Measurements from ENCODE around the gene BAIAP2.
A peak's percentile ranks its signal among the peaks of the same experiment; 100 is the strongest.

The BAIAP2 gene, protein sequence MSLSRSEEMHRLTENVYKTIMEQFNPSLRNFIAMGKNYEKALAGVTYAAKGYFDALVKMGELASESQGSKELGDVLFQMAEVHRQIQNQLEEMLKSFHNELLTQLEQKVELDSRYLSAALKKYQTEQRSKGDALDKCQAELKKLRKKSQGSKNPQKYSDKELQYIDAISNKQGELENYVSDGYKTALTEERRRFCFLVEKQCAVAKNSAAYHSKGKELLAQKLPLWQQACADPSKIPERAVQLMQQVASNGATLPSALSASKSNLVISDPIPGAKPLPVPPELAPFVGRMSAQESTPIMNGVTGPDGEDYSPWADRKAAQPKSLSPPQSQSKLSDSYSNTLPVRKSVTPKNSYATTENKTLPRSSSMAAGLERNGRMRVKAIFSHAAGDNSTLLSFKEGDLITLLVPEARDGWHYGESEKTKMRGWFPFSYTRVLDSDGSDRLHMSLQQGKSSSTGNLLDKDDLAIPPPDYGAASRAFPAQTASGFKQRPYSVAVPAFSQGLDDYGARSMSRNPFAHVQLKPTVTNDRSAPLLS

DNA sequence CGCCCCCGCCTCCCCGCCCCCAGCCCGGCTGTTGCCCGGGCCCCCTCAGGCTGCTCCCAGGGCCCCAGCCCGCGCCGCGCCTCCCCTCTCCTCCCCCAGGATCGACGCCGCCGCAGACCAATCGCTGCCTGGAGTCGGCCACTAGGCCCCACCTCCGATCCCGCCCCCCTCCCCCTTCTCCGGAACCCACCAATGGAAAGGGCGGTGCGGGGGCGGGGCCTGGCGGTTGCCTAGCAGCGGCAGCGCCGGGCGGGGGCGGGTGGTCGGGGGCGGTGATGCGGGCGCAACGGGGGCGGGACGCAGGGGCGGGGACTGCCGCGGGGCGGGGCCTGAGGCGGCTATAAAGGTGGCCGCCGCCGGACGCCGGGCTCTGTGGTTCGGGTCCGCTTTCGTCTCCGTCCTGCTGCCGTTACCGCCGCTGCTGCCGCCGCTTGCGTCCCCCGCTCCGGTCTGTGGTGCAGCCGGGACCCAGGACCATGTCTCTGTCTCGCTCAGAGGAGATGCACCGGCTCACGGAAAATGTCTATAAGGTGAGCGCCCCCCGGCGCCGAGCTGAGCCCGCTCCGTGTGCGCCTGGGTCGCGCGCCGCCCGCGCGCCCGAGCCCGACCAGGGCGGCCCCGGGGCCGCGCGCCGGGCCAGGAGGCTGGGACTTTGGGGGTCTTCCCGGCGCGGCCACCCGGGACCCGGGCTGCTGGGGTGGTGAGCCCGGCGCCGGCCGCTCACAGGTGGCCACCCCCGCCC lies at the start of gene BAIAP2:
Gene BAIAP2, plus strand, starts transcription at position 373 of the 742 bp plus-strand sequence. Its CDS starts 104 bp downstream, at position 477.
- peak; percentile 93 for DNase-seq (ENCODE audit: low read depth, low spot score)

DNA sequence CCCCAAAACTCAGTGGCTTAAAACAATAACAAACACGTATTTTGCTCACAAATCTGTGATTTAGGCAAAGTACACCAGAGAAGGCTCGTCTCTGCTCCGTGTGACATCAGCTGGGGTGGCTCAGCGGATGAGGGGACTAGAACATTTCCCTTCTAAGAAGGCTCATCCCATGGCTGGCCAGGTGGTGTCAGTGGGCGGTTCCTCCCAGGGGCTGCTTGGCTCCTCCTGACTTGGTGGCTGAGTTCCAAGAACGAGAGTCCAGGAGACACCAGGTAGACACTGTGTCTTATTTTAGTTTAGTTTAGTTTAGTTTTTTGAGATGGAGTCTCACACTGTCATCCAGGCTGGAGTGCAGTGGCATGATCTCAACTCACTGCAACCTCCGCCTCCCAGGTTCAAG lies 48.9 kb upstream of the BAIAP2 start:
- no peak for DNase-seq (ENCODE audit: low read depth, low spot score)

DNA sequence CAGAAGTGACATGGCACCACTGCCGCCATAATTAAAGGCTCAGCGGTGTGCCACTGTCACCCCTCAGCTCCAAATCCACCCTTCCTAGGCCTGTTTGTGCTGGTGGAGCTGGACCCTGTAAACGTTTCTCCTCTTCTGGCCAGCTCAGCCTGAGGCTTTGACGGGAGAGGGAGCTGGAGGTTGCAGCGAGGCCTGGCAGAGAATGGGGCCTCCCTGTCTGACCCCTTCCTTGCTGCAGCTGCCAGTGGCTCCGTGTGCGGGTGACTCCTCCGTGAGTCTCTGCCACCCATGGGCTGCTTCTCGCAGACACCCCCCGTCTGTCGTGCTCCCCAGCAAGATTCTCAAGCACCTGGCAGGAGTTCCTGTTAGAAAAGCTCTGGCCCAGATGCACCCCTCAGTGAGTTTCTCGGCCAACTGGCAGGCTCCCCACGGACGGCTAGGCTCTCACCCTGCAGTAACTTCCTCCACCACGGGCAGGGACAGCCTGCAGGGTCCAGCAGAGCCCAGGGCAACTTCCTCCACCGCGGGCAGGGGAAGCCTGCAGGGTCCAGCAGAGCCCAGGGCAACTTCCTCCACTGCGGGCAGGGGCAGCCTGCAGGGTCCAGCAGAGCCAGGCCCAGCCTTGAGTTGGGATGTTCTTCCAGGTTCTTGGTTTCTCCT lies 48.0 kb upstream of the BAIAP2 start:
- no peak for DNase-seq (ENCODE audit: low read depth, low spot score)

DNA sequence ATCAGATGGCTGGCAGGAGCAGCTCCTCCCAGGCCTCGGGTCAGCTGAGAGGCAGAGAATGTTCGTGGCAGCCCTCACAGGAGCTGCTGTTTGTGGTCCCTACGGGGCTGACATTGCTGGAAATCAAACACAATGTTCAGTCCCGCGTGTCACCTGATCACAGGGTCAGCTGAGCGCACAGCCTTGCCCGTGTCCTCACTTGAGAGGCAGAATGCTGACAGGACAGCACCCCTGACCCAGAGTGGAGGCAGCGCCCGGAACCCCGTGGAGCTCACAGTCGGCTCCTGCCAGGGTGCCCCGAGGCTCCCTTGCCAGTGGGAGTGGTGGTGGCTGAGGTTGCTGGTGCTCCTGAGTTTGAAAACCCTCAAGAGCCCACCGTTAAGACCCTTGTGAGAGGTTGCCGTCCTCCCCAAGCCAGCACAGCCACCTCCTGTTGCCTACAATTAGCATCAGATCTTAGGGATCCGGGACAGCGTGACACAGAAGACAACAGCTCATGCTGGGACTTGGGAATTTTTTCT lies 47.0 kb upstream of the BAIAP2 start:
- no peak for DNase-seq (ENCODE audit: low read depth, low spot score)

DNA sequence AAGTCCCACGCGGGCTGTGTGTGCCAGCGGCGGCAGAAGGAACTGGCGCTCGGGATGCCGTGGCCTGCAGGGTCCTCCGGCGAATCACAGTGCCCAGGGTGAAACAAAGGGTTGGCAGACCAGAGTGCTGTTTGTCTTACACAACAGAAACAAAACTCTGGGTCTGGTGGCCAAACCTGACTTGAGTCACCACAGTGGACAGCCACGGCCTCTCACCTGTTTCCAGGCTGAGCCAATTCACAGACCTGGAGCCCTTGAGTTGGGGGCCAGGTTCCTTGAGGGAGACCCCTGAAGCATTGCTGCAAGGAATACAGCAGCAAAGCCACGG lies 45.4 kb upstream of the BAIAP2 start:
- DNase-seq (ENCODE audit: low read depth, low spot score): no peak

DNA sequence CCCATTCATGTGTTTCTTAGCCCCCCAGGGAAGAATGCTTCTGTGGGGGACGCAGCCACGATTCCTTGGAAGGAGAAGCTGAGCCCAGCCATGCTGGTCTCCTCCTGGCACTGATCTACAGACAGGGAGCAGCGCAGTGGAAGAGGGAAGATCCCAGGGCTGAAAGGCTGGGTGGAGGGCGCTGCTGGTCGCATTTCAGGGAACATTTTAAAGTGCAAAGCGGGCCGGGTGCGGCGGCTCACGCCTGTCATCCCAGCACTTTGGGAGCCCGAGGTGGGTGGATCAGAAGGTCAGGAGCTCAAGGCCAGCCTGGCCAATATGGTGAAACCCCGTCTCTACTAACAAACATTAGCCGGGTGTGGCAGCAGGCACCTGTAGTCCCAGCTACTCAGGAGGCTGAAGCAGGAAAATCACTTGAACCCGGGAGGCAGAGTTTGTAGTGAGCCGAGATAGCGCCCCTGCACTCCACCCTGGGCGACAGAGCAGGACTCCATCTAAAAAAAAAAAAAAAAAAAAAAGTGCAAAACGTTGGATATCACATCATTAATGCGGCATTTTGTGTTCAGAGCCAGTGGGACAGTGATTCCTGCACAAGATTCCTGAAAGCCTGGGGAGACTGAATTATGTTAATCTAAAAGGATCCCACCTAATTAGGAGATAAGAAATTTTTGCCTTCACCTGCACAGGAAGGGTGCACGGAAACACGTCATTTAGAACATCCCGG lies 43.9 kb upstream of the BAIAP2 start:
- no peak for DNase-seq (ENCODE audit: low read depth, low spot score)

DNA sequence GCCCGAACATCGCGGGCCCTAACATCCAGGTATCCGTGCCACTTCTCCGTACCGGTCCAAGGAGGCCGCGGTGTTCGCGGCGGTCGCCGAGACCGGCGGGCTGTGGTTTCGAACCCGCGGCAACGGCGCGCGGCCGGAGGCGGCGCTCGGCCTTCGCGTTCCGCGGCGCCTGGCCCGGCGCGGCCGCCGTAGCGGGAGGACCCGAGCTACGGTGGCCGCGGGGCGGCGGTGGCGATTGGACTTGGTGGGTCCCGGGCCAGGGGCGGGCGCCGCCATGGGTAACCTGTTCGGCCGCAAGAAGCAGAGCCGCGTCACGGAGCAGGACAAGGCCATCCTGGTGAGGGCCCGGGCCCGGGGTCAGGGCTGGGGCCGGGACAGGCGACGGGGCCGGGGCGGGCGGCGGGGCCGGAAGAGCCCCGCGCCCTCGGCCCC lies 43.3 kb upstream of the BAIAP2 start, which contains the start of gene CHMP6:
Gene CHMP6, plus strand, starts transcription at position 197 of the 432 bp plus-strand sequence. Its CDS starts 78 bp downstream, at position 275.
- peak; percentile 38 for DNase-seq (ENCODE audit: low read depth, low spot score)

DNA sequence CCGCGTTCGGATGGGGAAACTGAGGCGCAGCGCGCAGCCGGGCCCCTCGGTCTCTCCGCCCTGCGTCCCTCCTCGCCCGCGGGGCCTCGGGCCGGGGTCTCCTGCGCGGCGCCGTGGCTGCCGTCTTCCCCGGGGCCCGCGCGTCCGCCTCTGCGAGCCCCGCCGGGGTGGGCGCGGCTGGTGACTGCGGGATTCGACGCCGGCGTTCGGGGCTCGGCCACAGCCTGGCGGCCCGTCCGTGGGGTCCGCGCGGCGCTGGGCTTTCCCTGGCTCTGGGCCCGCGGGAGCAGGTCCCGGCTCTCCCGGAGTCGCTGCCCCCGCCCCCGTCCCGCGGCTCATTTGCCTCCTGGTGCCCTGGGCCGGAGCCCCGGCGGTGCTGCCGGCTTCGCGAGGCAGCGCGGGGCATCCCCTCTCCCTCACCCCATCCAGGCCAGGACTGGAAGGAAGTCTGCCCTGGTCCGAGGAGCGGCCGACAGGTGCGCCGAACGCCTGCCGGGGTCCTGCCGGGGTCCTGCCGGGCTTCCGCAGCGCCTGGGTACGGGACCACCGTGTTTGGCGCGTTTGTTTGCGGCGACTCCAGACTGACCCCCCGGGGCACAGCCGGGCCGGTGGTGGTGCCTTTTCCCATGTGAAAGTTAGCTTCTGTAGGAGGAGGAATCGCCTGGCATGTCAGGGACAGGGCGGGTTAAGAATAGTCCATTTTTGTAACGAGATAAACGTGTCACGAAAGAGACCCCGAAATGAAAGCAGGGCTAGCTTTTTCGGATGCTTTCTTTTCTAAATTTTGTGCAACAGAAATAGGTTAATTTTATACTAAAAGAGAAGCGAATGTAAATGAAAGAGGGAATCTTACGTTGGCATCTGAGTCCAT lies 42.6 kb upstream of the BAIAP2 start:
- no peak for DNase-seq (ENCODE audit: low read depth, low spot score)

DNA sequence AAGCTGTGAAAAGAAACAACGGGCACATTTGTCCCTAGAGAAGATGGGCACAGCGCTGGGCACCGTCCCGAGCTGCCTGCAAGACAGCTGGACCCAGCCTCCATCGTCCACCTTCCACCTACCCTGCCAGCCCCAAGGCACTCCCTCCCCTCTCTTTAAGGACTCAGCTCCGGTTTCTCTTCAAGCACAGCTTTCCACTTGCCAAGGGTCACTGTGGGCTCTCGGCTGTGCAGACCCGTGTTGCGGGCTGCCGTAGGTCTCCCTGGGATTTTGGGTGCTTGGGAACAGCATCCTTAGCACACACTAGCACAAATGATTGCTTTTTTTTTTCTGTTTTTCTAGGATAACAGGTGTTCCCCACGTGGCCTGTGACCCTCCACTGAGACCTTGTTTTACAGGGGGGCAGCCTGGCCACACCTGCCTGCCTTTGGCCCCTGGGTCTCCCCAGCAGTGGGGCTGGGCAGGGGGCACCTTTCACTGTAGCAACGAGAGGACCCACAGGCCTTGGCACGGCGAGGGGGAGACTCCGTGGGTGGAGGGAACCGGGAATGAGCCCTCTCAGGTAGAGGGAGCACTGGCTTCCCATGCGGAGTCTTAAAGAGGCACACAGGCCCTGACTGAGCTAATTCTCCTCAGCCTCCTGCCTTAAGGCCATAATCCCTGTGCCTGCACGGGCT lies 41.9 kb upstream of the BAIAP2 start:
- DNase-seq (ENCODE audit: low read depth, low spot score): no peak

DNA sequence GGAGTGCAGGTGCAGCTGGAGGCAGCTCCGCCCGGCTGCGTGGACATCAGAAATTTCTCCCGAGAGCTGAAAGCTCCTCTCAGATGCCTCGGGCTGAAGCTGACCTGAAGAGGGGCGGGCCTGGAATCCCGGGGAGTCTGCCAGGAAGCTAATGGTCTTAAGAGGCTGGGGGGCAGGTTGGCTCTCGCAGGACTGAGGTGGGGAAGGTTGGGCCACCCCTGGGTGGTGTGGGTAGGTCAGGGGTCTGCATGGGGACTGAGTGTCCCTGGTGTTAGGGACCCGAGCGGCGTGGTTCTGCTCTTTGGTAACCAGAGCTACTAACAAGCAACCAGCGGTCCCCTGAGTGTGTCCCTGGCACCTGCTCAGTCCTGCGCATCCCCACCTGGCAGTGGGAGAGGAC lies 39.8 kb upstream of the BAIAP2 start:
- DNase-seq (ENCODE audit: low read depth, low spot score): no peak

DNA sequence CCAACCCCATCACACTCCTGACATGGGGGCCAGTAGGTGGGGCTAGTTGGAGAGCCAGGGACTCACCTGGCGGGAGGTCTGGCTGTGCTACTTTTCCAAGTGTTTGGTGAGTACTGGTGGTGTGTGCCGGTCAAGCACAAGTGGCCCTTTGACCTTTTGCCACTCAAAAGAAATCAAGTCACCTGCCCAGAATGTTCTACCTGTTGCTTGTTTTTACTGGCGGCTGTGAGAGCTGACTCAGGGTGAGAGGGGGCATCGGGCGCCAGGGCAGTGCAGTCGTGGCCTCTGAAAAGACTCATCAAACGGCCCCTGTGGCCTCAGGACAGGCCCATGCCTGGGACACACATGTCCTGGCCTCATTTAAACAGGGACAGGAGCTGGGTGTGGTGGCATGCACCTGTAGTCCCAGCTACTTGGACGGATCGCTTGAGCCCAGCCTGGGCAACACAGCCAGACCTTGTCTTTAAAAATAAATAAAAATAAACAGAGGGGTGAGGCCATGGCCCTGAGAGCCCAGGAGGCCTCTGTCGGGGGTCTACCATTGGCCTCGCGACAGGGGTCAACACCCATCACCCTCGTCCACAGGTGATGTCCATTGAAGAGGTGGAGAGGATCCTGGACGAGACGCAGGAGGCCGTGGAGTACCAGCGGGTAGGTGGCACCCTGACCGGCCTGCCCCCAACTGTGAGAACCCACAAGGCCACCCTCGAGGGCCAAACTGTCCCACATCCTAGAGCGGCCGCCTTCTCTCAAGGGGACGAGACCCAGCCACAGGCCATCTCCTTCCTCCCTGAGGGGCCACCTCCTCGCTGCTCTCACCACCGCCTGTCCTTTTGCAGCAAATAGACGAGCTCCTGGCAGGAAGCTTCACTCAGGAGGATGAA lies 38.3 kb upstream of the BAIAP2 start:
- DNase-seq (ENCODE audit: low read depth, low spot score): no peak

DNA sequence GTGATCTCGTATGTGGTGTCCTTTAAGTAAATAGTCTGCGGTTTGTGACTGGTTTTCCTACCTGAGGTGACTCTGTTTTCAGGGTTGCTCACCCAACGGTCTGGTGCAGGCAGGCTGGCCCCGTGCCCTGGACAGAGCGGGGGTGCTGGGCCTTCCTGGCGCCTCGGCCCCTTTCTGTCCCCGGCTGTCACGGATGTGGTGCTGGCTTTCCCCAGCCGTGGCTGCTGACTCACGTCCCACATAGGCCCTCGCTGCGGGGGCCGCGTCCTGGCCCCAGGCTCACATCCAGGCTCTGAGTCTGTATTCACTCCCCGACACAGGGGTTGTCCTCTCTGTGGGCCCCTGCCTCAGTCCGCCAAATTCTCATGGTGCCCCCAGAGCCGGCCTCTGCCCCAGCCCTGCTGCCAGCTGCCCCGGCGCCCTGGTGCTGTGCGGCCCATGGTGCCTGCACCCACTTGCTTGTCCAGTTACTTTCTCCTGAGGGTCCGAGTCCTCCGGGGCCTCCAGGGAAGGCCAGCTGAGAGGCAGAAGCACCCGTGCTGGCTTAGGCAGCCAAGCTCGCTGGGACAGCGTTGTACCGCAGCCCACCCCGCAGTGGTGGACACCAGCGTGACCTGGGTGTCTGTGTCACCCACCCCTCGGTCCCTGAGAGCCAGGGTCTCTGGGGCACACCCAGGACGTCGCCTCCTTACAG lies 37.4 kb upstream of the BAIAP2 start:
- no peak for DNase-seq (ENCODE audit: low read depth, low spot score)

DNA sequence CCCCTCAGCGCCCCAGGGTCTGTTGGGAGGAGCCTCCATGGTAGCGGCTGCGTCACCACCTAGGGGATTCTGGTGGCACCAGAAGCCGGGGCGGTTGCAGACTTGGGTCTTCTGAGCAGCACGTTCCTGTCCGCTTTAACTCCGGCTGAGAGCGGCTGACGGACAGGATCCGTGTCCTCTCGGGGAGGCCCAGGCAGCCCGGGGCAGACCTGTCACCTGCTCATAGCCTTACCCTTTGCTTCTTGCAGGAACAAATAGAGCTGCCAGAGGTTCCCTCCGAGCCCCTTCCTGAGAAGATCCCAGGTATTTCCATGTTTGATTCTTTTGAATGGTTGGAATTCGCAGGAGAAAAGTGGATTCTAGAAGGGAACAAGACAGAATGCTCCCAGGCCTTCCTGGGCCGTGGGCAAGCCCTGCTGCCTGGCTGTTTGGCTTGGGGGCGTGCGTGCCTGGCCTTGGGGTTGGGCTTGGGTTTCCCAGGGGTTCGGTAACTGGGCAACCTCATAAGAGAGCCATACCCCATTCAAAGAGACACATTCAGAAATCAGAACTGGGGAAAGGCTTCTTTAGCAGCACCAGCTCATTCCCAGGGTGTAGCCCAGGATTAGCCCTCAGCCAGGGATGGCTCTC lies 36.7 kb upstream of the BAIAP2 start:
- DNase-seq (ENCODE audit: low read depth, low spot score): no peak

DNA sequence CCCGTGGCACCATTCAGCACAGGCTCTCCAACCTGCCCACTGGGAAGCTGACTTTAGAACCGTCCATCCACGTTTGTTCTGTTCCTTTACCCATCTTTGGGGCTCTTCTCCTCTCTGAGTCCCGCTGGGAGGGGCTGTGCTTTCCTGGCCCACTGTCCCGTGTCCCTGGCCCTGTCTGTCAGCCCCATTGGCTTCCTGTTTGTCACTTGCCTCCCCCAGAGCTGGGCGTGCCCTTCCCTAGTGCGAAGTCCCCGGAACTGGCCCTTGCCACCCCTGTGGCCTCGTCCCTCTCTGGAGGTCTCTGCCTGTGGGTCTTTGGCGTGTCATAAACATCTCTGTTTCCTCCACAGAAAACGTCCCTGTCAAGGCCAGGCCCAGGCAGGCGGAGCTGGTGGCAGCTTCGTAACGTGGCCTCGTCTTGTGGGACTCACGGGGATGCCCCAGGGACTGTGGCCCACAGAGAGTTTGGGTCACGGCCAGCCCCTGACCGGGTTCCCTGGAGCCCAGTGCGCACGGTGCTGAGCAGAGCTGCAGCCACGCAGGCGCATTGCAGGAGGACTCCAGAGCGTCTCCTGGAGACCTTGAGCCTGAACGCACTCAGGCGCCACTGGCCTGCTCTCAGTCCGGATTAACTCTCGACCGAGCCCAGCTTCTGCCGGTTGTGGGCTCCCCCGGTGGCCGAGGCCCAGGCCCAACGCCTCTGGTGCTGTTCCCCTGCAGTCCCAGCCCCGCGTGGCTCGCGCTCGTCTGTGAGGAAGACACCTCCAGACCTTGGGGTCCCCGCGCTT lies 36.0 kb upstream of the BAIAP2 start:
- no peak for DNase-seq (ENCODE audit: low read depth, low spot score)

DNA sequence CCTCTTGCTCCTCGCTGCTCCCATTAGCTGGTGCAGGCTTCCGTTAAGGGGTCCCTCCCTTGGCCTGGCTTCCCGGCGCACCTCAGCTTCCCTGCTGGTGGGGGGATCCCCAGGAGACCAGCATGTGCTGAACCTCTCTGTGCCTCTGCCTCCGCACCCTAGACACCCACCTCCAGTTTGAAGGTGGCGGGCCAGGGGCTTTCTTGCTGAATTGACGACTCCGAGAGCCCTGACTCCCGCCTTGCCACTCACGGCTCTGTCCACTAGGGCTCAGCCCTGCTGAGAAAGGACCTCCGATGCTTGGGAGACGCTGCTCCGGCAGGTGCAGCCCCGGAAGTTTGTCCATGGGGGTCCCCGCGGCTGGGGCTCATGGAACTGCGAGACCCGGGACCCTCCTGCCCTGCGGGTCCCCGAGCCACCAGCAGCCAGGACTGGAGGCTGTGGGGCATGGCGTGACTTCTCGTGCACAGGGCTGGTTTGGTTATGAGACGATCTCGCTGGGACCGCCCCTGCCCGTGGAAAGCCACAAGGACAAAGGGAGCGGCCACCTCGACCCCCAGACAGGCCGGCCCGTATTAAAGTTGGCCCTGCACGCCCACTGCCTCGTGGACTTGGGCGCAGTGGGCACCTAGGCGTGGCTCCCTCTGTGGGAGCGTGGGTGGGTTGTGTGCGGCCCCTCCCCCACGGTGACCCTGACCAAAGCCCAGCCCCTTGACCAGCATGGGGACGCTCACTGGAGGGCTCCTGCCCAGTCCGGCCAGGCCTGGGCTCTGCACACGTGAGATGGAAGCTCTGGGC lies 35.2 kb upstream of the BAIAP2 start:
- no peak for DNase-seq (ENCODE audit: low read depth, low spot score)

DNA sequence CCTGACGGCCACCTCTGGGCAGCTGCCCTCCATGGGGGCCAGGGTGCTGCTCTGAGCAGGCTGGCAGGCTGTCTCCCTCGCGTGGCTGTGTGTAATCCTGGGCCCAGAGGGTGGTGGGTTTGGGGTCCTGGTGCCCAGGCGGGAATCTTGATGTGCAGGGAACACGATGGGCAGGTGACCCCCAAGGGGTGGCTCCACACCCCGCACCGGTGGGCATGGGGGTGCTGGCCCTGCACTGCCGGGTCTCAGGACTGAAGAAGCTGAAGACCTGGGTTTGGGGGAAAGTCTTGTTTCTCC lies 34.7 kb upstream of the BAIAP2 start:
- DNase-seq (ENCODE audit: low read depth, low spot score): no peak
